ENCODE results near the gene CP.

CP gene

GRCh38 chr3:149150436-149150835 lies 71.2 kb downstream of the CP start:
- POLR2A ChIA-PET = no interaction called here
- DNase-seq (ENCODE audit: extremely low spot score) = no peak
- CTCF ChIA-PET = no interaction called here
- TF ChIP-seq FOXA1 (IDR thresholded peaks at IDR 0.05) = no peak
- no peak for TF ChIP-seq HDGF (IDR thresholded peaks at IDR 0.05; ENCODE audit: borderline replicate concordance)
- TF ChIP-seq BHLHE40 (IDR thresholded peaks at IDR 0.05; ENCODE audit: borderline replicate concordance) = no peak
- no peak for TF ChIP-seq LEF1 (IDR thresholded peaks at IDR 0.05; ENCODE audit: borderline replicate concordance)
- TF ChIP-seq FOXM1 (IDR thresholded peaks at IDR 0.05; ENCODE audit: borderline replicate concordance) = no peak

DNA sequence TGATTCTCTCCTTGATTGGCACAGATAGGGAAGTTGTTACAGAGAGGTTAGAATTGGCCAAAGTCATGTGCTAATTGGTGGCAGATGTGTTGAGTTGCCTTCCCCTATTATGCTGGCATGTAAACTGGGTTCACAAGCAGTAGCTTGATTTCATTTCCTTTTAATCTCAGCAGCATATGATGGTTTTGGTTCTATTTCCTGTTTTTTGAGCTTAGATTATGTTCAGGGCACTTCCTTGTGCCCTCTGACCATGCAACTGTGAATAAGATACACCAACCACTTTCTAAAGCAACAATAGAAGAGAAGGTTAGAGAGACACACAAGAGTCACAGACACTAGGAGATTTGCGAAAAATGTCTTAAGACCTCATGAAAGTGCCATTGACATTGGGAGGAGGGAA lies 75.7 kb downstream of the CP start:
- no peak for DNase-seq (ENCODE audit: extremely low spot score)
- ChIA-PET POLR2A (no interaction called here), CTCF (no interaction called here)
- TF ChIP-seq ZNF384 (IDR thresholded peaks at IDR 0.05) (no peak), HDGF (IDR thresholded peaks at IDR 0.05; ENCODE audit: borderline replicate concordance) (no peak), FOXA1 (IDR thresholded peaks at IDR 0.05) (no peak), SUZ12 (IDR thresholded peaks at IDR 0.05) (no peak), CTBP1 (IDR thresholded peaks at IDR 0.05; ENCODE audit: borderline replicate concordance) (no peak), ELF4 (IDR thresholded peaks at IDR 0.05) (no peak), LEF1 (IDR thresholded peaks at IDR 0.05; ENCODE audit: borderline replicate concordance) (no peak), L3MBTL2 (conservative IDR thresholded peaks at IDR 0.05) (no peak), SP1 (IDR thresholded peaks at IDR 0.05) (no peak), TARDBP (IDR thresholded peaks at IDR 0.05) (no peak), FOXM1 (IDR thresholded peaks at IDR 0.05; ENCODE audit: borderline replicate concordance) (no peak), ARNT (IDR thresholded peaks at IDR 0.05) (no peak), FOXK2 (IDR thresholded peaks at IDR 0.05) (no peak)
- TF ChIP-seq, protein P1, sequence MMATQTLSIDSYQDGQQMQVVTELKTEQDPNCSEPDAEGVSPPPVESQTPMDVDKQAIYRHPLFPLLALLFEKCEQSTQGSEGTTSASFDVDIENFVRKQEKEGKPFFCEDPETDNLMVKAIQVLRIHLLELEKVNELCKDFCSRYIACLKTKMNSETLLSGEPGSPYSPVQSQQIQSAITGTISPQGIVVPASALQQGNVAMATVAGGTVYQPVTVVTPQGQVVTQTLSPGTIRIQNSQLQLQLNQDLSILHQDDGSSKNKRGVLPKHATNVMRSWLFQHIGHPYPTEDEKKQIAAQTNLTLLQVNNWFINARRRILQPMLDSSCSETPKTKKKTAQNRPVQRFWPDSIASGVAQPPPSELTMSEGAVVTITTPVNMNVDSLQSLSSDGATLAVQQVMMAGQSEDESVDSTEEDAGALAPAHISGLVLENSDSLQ (IDR thresholded peaks at IDR 0.05) = no peak

GRCh38 chr3:149145356-149145755 lies 76.3 kb downstream of the CP start:
- POLR2A ChIA-PET = no interaction called here
- no peak for TF ChIP-seq LEF1 (IDR thresholded peaks at IDR 0.05; ENCODE audit: borderline replicate concordance)
- no peak for TF ChIP-seq CTBP1 (IDR thresholded peaks at IDR 0.05; ENCODE audit: borderline replicate concordance)
- TF ChIP-seq L3MBTL2 (conservative IDR thresholded peaks at IDR 0.05) = no peak
- TF ChIP-seq, protein P1 (IDR thresholded peaks at IDR 0.05) = no peak

DNA sequence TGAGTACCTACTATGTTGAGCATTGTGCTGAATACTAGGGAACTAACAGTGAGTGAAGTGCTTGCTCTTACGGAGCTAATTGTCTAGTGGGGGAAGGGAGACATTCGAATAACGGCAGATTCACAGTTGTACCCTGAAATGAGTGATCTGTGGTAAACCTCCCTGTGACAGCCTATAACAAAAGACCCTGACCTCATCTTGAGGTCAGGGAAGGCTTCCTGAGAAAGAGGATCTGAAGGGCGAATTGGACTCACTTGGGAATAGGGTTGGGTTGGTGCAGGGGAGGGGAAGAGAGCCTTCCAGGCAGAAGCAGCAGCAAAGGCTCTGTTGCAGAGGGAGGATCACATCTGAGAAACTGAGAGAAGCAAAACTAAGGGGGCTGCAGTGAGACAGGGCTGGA lies 78.9 kb downstream of the CP start:
- no peak for TF ChIP-seq FOXM1 (IDR thresholded peaks at IDR 0.05; ENCODE audit: borderline replicate concordance)
- TF ChIP-seq FOXK2 (IDR thresholded peaks at IDR 0.05) = no peak
- TF ChIP-seq L3MBTL2 (conservative IDR thresholded peaks at IDR 0.05) = no peak
- TF ChIP-seq, protein P1 (IDR thresholded peaks at IDR 0.05) = no peak
- TF ChIP-seq FOXA1 (IDR thresholded peaks at IDR 0.05) = no peak
- TF ChIP-seq BHLHE40 (IDR thresholded peaks at IDR 0.05; ENCODE audit: borderline replicate concordance) = no peak
- TF ChIP-seq CTBP1 (IDR thresholded peaks at IDR 0.05; ENCODE audit: borderline replicate concordance) = no peak
- TF ChIP-seq ARNT (IDR thresholded peaks at IDR 0.05) = no peak
- no peak for TF ChIP-seq SUZ12 (IDR thresholded peaks at IDR 0.05)
- POLR2A ChIA-PET = no interaction called here
- no peak for DNase-seq (ENCODE audit: extremely low spot score)
- CTCF ChIA-PET = no interaction called here

More at GRCh38 chr3:149145356-149145755, 76.3 kb downstream of the CP start:
- no peak for DNase-seq (ENCODE audit: extremely low spot score)
- CTCF ChIA-PET = no interaction called here

- ChIA-PET CTCF (no interaction called here), POLR2A (interaction anchor here (1.4 kb wide), 1 partner anchor 13 kb away, joined by 4 read pairs; no protein-coding TSS in a partner anchor)
- TF ChIP-seq NFRKB (IDR thresholded peaks at IDR 0.05) = no peak
- no peak for TF ChIP-seq CTBP1 (IDR thresholded peaks at IDR 0.05; ENCODE audit: borderline replicate concordance)
- TF ChIP-seq, protein P1 (IDR thresholded peaks at IDR 0.05) = no peak
- no peak for TF ChIP-seq TARDBP (IDR thresholded peaks at IDR 0.05)
- TF ChIP-seq ARNT (IDR thresholded peaks at IDR 0.05) = no peak
- TF ChIP-seq HDGF (IDR thresholded peaks at IDR 0.05; ENCODE audit: borderline replicate concordance) = no peak
- no peak for TF ChIP-seq ZNF384 (IDR thresholded peaks at IDR 0.05)
- no peak for TF ChIP-seq LEF1 (IDR thresholded peaks at IDR 0.05; ENCODE audit: borderline replicate concordance)
- no peak for TF ChIP-seq FOXK2 (IDR thresholded peaks at IDR 0.05)
- TF ChIP-seq L3MBTL2 (conservative IDR thresholded peaks at IDR 0.05) = no peak
- no peak for TF ChIP-seq ELF4 (IDR thresholded peaks at IDR 0.05)
- no peak for TF ChIP-seq SUZ12 (IDR thresholded peaks at IDR 0.05)
- TF ChIP-seq FOXA1 (IDR thresholded peaks at IDR 0.05) = no peak
- no peak for TF ChIP-seq BHLHE40 (IDR thresholded peaks at IDR 0.05; ENCODE audit: borderline replicate concordance)
- no peak for TF ChIP-seq SP1 (IDR thresholded peaks at IDR 0.05)
- no peak for TF ChIP-seq FOXM1 (IDR thresholded peaks at IDR 0.05; ENCODE audit: borderline replicate concordance)
- DNase-seq (ENCODE audit: extremely low spot score) = no peak
Measured at GRCh38 chr3:149134575-149134974, 87.1 kb downstream of the CP start.

DNA sequence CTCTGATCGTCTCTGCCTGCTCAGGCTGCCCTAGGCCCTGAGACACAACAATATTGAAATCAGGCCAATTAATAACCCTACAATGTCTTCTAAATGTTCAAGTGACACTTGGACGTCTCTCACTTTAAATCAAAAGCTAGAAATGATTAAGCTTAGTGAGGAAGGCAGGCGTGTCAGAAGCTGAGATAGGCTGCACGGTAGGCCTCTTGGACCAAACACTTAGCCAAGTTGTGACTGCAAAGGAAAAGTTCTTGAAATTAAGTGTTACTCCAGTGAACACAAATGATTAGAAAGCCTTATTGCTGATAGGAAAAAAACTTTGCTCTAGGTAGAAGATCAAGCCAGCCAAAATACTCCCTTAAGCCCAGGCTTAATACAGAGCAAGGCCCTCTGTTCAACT lies 90.0 kb downstream of the CP start:
- DNase-seq (ENCODE audit: extremely low spot score) = no peak
- POLR2A ChIA-PET = no interaction called here
- CTCF ChIA-PET = no interaction called here
- no peak for TF ChIP-seq ARNT (IDR thresholded peaks at IDR 0.05)
- no peak for TF ChIP-seq FOXM1 (IDR thresholded peaks at IDR 0.05; ENCODE audit: borderline replicate concordance)

Data from HEK293T (cell line).